GM12873 (cell line): Measurements from ENCODE around the gene ABCG1.

Source experiments
- TF ChIP-seq, protein P1 (sequence below): IDR thresholded peaks from 2 replicates; pipeline ENCODE4 v1.5.1; 2012; ENCODE audit warnings: low read depth, mild to moderate bottlenecking, moderate library complexity, low read length, control low read depth; ENCODE audit not compliant: insufficient read depth; ENCODE audit errors: missing control alignments

Gene ABCG1

GRCh38 chr21:42219606-42220137, 732 bp downstream of the ABCG1 start:
- TF ChIP-seq, protein P1, sequence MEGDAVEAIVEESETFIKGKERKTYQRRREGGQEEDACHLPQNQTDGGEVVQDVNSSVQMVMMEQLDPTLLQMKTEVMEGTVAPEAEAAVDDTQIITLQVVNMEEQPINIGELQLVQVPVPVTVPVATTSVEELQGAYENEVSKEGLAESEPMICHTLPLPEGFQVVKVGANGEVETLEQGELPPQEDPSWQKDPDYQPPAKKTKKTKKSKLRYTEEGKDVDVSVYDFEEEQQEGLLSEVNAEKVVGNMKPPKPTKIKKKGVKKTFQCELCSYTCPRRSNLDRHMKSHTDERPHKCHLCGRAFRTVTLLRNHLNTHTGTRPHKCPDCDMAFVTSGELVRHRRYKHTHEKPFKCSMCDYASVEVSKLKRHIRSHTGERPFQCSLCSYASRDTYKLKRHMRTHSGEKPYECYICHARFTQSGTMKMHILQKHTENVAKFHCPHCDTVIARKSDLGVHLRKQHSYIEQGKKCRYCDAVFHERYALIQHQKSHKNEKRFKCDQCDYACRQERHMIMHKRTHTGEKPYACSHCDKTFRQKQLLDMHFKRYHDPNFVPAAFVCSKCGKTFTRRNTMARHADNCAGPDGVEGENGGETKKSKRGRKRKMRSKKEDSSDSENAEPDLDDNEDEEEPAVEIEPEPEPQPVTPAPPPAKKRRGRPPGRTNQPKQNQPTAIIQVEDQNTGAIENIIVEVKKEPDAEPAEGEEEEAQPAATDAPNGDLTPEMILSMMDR, result no peak

DNA sequence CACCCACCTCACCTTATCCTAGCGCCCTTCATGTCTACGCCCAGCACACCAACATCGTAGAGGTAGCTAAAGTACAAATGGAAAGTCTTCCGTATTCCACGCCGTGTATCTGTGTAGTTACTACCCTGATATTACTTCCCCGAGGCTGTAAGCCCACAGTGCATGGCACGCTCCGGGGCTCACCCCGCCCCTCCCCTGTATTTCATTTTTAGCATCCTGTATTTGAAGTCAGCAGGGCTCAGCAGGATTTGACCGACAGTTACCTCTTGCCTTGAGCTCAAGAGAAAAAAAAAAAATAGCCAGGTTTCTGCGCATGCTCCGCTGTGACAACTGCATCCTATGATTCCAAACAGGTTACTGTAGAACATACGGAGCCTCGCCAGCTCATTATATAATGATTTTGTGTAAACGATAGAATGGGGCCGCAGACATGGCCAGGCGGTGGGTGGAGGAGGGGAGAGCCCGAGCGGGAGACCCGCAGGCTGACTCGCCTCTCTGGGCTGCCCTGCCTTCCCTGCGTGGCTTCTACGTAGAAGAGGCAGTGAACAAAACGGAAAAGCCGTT, 1.3 kb downstream of the ABCG1 start:
- TF ChIP-seq, protein P1, result no peak

GRCh38 chr21:42221581-42222345, 2.8 kb downstream of the ABCG1 start:
- TF ChIP-seq, protein P1, result no peak

DNA sequence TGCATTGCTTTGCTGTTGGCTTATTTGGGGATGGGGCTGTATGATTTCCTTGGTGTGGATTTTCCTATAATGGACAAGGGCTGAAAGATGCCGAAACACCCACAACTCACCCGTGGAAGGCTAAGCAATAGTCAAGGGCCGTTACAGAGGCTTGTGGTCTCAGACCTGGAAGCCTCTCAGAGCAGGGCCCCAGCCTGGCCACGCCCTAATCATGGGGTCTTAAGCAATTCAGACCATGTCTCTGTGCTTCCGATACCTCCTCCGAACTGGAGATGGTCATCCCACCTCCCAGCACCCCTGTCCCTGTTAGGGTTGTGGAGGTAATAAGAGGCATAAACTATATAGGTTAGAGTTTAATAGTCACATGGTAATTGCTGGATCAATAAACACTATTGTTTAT, 3.4 kb downstream of the ABCG1 start:
- TF ChIP-seq, protein P1, result no peak

- TF ChIP-seq, protein P1, result no peak
Measured at GRCh38 chr21:42222821-42223390, 4.0 kb downstream of the ABCG1 start.

DNA sequence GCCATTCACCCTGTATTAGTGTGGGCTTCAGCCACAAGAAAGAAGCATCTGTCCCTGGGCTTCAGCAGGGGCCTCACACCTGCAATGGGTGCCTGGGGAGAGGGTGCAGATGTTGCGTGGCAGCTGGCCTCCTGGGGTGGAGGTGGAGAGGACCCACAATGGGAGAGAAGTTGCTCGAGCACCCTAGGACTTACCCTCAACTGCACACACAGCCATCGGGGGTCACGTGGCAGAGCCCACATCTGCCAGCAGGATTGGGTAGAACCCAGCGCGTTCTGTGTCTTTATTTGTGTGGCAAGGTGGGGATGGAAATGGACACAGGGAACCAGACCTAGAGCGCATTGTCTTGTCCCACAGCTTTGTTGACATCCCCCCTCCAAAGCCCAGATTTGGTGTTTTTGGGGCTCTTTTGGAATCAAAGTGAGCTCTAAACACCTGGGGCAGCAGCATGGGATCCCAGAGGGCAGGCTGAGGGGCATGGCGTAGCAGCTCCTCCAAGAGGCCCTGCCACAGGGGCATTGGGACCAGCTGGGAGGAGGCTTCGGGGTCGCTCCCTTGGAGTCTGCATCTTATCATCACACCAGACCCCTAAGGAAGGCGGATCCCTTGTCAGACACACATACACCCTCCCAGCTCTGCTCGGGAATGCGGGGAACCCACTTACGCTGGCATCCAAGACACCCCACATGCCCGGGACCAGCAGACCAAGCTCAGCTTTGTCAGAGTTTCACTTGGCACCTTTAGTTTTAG, 5.1 kb downstream of the ABCG1 start:
- TF ChIP-seq, protein P1, result no peak

DNA sequence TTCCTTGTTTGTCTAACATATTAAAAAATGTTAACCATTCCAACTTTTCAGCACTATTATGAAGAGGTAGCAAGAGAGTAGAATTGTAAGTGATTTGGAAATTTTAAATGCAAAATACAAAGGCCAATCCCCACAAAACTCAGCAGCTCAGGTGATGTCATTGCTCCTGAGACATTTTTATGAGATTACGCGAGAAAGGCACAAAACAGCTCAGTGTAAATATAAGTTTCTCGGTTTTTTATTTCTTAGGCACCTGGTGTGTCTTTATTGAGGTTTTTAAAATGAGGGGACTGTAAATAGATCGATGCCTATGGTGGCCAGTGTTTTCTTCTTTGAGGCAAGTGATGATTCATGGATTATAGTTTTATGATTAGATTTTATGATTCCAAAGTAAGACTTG, 6.1 kb downstream of the ABCG1 start:
- TF ChIP-seq, protein P1, result no peak
